Measurements from ENCODE around the gene MAIP1.

Gene MAIP1, protein sequence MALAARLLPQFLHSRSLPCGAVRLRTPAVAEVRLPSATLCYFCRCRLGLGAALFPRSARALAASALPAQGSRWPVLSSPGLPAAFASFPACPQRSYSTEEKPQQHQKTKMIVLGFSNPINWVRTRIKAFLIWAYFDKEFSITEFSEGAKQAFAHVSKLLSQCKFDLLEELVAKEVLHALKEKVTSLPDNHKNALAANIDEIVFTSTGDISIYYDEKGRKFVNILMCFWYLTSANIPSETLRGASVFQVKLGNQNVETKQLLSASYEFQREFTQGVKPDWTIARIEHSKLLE

GRCh38 chr2:199955339-199956061 lies at the start of gene MAIP1, which contains the start of gene TYW5:
MAIP1 (plus strand) TSS chr2:199955582; CDS start chr2:199955799, 217 bp downstream.
TYW5 (minus strand) TSS chr2:199955491; CDS start chr2:199955470, 21 bp downstream.
- peak; percentile 86 for DNase-seq

DNA sequence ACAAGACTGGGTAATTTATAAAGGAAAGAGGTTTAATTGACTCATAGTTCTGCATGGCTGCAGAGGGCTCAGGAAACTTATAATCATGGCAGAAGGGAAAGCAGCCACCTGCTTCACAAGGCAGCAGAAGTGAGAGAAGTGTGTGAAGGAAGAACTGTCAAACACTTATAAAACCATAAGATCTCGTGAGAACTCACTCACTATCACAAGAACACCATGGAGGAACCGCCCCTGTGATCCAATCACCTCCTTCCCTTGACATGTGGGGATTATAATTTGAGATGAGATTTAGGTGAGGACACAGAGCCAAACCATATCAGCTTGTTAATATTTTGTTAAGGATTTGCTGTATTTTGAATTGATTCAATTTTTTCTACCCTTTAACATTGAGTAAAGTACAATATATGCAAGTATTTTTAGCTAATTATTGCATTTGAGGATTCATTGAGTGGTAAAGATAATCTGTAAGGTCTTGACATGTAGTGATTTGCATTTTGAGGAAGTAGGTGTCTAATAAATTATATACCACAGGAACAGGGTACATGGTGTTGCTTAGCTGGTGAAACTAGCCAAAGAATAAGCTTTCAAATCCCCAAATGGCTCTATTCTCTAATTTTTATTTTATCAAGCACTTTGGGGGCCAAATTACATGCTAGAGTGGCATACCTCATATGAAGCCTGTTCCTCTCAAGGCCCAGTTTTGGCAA lies 48.2 kb upstream of the MAIP1 start:
- DNase-seq, result no peak

DNA sequence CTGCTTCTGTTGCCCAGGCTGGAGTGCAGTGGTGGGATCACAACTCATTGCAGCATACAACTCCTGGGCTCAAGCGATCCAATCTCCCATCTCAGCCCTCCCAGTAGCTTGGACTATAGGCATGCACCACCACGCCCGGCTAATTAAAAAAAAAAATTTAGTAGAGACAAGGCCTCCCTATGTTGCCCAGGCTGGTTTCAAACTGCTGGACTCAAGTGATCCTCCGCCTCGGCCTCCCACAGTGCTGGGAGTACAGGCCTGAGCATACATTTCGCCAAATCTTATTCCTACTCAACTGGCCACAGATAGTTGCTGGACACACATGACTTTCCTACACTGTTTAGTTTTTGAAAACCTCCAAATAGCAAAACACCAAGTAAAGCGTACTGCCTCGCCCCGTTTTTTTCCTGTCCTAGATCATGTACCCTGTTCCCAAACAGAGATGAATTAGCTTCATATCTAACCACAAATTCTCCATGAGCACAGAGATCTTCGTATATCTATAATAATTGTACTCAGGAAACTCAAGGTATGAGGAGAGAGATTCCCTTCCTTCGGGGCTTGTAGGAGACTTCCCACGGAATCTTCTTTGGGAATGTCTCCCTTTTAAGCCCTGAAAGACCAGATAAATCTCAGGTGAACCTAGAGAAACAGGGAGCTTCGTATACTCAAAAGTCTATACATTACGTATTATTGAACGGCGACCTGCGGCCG lies 44.9 kb upstream of the MAIP1 start:
- no peak for DNase-seq

DNA sequence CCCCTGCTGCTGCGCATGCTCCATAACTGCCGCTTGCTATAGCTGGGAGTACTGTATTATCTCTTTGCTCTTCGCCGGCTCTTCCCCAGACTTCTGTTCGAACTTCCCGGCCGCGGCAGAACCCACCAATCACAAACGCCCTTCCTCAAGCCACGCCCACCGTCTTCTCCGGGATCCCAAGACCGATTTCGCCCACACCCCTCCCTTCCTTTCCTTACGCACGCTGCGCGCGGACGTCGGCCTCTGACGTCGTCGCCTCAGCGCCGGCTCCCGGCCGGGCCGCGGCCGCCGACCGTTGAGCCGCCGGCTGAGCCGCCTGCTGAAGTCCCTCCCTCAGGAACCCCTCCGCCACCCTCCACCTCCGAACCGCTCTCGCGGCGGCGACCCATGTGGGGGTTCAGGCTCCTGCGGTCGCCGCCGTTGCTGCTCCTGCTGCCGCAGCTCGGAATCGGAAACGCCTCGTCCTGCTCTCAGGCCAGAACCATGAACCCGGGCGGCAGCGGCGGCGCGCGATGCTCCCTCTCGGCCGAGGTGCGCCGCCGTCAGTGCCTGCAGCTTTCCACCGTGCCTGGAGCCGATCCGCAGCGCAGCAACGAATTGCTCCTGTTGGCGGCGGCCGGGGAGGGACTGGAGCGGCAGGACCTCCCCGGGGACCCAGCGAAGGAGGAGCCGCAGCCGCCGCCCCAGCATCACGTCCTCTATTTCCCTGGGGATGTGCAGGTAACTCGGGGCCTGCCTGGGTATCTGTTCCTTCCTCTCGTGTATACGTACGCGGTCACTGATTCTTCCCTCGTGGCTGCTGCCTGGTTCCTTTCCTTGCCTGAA lies 44.1 kb upstream of the MAIP1 start, which contains the start of gene C2orf69:
C2orf69 (plus strand) TSS at position 242 of the 825 bp plus-strand sequence; CDS start at position 388, 146 bp downstream.
- peak; percentile 95 for DNase-seq

- no peak for DNase-seq
Observed at GRCh38 chr2:199911877-199912161, 43.6 kb upstream of the MAIP1 start.

DNA sequence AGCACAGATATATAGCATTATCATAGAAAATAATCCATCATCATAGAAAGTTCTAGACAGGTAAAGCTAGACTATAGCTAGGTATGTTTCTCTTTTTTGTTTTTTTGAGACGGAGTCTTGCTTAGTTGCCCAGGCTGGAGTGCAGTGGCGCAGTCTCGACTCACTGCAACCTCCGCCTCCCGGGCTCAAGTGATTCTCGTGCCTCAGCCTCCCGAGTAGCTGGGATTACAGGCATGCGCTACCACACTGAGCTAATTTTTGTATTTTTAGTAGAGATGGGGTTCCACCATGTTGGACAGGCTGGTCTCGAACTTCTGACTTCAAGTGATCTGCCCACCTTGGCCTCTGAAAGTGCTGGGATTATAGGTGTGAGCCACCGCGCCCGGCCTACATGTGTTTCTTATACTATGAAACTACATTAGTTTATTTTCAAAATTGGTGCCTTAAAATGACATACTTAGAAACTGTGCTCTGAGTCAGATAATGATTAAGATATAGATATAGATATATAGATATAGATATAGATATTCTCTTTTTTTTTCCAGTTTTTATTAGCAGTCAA lies 42.7 kb upstream of the MAIP1 start:
- DNase-seq, result peak; percentile 22

DNA sequence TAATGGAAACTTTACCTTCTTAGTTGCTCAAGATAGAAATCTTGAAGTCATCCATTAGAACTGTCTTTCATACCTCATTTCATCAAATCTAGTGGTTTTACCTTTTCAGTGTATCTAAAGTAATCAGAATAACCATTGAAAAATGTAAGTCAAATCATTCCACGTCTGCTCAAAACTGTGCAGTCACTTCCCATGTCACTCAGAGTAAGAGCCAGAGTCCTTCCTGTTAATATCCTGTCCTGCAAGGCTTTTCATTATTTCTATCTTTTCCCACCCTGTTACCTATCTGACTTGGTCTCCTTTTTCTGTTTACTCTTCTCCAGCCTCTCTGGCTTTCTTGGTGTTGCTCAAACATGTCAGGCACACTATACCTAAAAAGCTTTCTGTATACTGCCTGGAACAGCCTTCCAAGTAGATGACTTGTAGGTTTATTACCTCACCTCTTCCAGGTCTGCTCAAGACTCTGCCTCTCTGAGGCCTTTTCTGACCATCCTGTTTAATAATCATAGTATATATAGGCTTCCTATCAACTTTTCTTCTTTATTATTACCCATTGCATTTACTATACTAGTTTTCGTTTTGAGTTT lies 40.9 kb upstream of the MAIP1 start:
- DNase-seq, result no peak

- no peak for DNase-seq
Observed at GRCh38 chr2:199916980-199917379, 38.4 kb upstream of the MAIP1 start.

- no peak for DNase-seq
Observed at GRCh38 chr2:199922856-199923255, 32.5 kb upstream of the MAIP1 start.

DNA sequence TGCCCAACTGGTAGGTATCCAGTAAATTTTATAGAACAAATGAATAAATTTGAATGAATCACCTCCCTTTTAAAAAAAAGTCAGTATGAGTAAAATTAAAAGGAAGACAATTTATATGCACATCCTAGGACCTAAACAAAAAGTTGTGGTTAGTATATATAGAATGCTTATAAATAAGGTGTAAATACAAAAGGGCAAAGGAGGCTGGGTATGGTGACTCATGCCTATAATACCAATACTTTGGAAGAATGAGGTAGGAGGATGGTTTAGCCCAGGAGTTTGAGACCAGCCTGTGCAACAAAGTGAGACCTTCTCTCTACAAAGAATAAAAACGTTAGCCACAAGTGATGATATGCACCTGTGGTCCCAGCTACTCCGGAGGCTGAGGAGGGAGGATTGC lies 31.5 kb upstream of the MAIP1 start:
- DNase-seq, result no peak

DNA sequence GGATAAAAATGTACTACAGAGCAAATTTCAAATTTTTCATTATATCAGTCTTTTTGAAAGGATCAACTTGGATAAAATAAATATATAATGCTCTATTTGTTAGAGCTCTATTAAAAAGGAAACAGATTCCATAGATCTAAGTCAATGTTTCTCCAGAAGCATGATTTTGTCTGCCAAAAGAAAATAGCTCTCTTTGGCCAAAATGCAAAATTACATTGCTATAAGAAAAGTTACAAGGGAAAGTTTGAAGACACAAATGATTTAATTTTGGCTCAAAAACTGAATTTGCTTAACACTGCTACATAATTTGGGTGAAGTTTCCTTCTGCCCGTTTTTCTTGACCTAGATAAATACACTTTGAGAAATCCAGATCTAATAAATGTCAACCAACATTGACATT lies 28.6 kb upstream of the MAIP1 start:
- DNase-seq, result no peak

DNA sequence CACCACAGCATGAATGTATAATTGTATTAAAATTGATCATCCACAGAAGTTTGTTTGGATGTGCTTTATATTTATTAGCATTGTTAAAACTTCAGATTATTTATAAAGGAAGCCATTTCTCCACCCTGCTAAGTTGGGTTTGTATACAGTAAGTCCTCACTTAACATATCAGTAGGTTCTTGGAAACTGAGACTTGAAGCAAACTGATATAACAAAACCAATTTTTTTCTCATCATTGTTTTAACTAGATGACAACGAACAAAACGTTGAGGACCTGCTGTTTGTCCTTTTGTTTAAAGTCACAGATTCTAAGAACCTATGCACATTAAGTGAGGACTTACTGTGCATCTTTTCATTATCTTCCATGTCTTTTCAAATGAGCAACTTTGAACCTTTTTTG lies 27.2 kb upstream of the MAIP1 start:
- DNase-seq, result no peak

DNA sequence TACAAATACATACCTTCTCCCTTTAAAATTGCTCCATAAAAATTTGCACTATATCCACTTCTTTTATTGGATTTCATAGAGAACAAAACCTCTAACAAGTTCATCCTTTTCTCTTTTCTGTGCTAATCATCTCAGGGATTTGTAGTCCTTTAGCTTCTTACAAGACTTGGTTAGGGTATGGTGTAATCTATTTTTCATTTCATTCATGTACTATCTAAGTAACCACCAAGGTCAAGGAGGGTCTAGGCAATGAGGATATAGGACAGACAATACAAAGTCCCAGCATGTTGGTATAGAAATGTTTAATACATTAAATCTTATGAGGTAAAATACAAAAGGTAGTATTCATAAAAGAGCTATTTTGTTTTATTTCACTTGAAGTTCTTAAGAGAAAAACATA lies 26.8 kb upstream of the MAIP1 start:
- DNase-seq, result no peak

DNA sequence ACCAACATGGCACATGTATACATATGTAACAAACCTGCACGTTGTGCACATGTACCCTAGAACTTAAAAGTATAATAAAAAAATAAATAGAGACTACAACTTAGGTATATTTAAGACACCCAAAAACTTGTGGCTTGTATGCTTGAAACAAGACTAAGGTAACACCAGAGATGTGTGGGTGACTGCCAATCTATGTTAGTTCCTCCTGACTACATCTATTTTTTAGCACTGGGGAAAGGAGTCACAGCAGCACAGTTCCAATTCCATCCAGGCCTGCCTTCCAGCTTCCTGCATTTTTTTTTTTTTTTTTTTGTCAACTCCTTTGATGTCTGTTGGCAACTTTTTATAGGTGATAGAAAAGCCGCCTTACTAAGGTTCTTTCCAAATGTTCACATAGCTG lies 26.1 kb upstream of the MAIP1 start:
- DNase-seq, result no peak

GRCh38 chr2:199932312-199932855 lies 23.0 kb upstream of the MAIP1 start:
- no peak for DNase-seq

- no peak for DNase-seq
Observed at GRCh38 chr2:199933466-199933865, 21.9 kb upstream of the MAIP1 start.

- no peak for DNase-seq
Observed at GRCh38 chr2:199936554-199936953, 18.8 kb upstream of the MAIP1 start.

DNA sequence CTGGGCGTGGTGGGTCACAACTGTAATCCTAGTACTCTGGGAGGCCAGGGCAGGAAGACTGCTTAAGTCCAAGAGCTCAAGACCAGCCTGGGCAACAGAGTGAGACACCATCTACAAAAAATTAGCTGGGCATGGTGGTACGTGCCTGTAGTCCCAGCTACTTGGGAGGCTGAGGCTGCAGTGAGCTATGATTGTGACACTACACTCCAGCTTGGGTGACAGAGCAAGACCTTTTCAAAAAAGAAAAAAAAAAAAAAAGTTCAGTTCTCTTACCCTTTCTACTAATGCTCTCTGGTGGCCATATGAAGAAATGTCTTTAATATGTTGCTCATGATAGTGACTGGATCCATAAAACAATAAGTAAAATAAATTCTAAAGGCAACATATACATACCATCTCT lies 15.0 kb upstream of the MAIP1 start:
- no peak for DNase-seq

DNA sequence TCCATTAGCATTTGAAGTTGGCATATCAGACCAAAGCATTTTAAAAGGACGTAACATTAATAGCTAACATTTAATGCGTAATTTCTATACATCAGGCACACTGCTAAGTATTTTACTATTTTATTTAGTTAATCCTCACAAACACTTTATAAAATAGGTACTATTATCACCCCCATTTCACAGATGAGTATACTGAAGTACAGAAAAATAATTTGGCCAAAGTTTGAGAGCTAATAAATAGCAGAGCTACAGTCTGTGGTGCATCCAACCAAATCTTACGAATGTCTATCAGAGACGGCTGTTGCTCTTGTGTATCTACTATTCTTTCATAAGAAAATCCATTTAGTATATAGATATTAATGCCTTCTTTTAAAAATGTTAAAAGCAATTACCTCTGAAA lies 12.0 kb upstream of the MAIP1 start:
- DNase-seq, result no peak

DNA sequence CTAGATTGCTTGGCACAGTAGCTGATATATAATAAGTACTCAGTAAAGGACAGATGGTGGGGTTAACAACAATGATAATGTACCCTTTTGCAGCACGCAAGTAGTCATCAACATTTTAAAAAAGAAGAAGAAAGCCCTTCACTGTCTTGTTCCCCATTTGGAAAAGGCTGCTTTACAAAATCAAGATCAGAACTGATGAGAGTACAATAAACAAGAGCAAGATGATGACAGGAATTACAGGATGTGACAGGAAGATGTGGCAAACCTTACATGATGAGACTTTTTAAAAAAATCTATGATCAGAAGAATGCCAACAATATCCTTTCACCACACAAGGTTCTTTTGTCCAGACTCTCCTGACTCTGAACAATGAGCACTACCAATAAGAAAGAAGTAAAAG lies 9.2 kb upstream of the MAIP1 start:
- DNase-seq, result no peak

DNA sequence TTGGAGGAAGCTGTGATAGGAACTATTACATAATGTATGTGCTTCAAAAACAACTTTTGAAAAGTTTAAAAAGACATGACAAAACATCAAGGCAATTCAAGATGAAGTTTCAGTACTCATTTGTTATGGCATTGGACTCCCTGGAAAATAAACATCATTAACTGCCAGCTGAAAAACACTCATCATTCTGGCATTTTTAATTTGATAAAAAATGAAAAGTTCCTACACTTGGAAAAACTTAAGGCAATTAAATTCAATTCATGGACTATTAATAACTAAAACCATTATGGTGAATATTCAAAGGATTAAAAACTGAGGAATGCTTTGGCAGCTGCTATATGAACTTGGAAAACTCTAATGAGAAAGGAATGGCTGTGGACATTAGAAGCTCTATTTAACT lies 8.5 kb upstream of the MAIP1 start:
- no peak for DNase-seq
